Measurements from ENCODE around the gene IGFBP7.
A peak's percentile ranks its signal among the peaks of the same experiment; 100 is the strongest.

Gene IGFBP7

GRCh38 chr4:57084360-57084759 is 25.8 kb downstream of the IGFBP7 start:
- peaks cover 22% of the 10 kb centered on the region for H3K4me1 ChIP-seq (ENCODE audit: low read length)
- 0 out of 2 replicates have a peak, but pooled peaks cover 8% of the 10 kb centered on the region for H3F3A ChIP-seq (ENCODE audit: insufficient read depth, low read length)
- H3K4me2 ChIP-seq (ENCODE audit: low read depth, low read length): peak overlapping the region; percentile 56; the same call in 1 of the 2 replicates
- peak overlapping the region; percentile 57 for H2AFZ ChIP-seq (ENCODE audit: low read length)
- H3K9me2 ChIP-seq (replicated peaks; ENCODE audit: insufficient read depth, low read length): no peaks in the 10 kb centered on the region
- no peak for TF ChIP-seq EZH2 (optimal IDR thresholded peaks at IDR 0.05; ENCODE audit: low read depth, low read length)
- TF ChIP-seq EZH2phosphoT487 (IDR thresholded peaks at IDR 0.05; ENCODE audit: low read length): no peak
- no peak for TF ChIP-seq CTCF (IDR thresholded peaks at IDR 0.05; ENCODE audit: low read length)
- no peaks in the 10 kb centered on the region for H3K36me3 ChIP-seq (replicated peaks; ENCODE audit: insufficient read depth, low read length)
- no peak overlapping the region for H3K4me3 ChIP-seq (ENCODE audit: low read length)
- DNase-seq: no peak
- H3K27me3 ChIP-seq (replicated peaks; ENCODE audit: insufficient read depth, low read length): no peaks in the 10 kb centered on the region
- peak overlapping the region; percentile 65; the same call in 1 of the 2 replicates for H3K27ac ChIP-seq (ENCODE audit: low read length)
- no peaks in the 10 kb centered on the region for H3K9me3 ChIP-seq (replicated peaks; ENCODE audit: insufficient read depth, low read length)
- H3K9ac ChIP-seq (ENCODE audit: low read length): no peak overlapping the region
- H3K79me2 ChIP-seq (ENCODE audit: low read length): no peaks in the 10 kb centered on the region
- no peaks in the 10 kb centered on the region for H4K20me1 ChIP-seq (ENCODE audit: insufficient read depth, low read length)

GRCh38 chr4:57083090-57083489 is 27.1 kb downstream of the IGFBP7 start:
- DNase-seq: no peak
- no peak for TF ChIP-seq CTCF (IDR thresholded peaks at IDR 0.05; ENCODE audit: low read length)
- no peak for TF ChIP-seq EZH2 (optimal IDR thresholded peaks at IDR 0.05; ENCODE audit: low read depth, low read length)
- TF ChIP-seq EZH2phosphoT487 (IDR thresholded peaks at IDR 0.05; ENCODE audit: low read length): no peak
- no peak overlapping the region for H2AFZ ChIP-seq (ENCODE audit: low read length)
- H4K20me1 ChIP-seq (ENCODE audit: insufficient read depth, low read length): no peaks in the 10 kb centered on the region
- no peaks in the 10 kb centered on the region for H3K9me3 ChIP-seq (replicated peaks; ENCODE audit: insufficient read depth, low read length)
- H3K4me1 ChIP-seq (ENCODE audit: low read length): peaks cover 22% of the 10 kb centered on the region
- H3K9ac ChIP-seq (ENCODE audit: low read length): no peak overlapping the region
- no peaks in the 10 kb centered on the region for H3K27me3 ChIP-seq (replicated peaks; ENCODE audit: insufficient read depth, low read length)
- no peak overlapping the region for H3K27ac ChIP-seq (ENCODE audit: low read length)
- 0 out of 2 replicates have a peak, but pooled peaks cover 8% of the 10 kb centered on the region for H3F3A ChIP-seq (ENCODE audit: insufficient read depth, low read length)
- no peak overlapping the region for H3K4me2 ChIP-seq (ENCODE audit: low read depth, low read length)
- no peaks in the 10 kb centered on the region for H3K79me2 ChIP-seq (ENCODE audit: low read length)
- H3K4me3 ChIP-seq (ENCODE audit: low read length): no peak overlapping the region
- H3K9me2 ChIP-seq (replicated peaks; ENCODE audit: insufficient read depth, low read length): no peaks in the 10 kb centered on the region
- no peaks in the 10 kb centered on the region for H3K36me3 ChIP-seq (replicated peaks; ENCODE audit: insufficient read depth, low read length)

- Histone ChIP-seq H3K4me3 (ENCODE audit: low read length) (no peak overlapping the region), H3K36me3 (replicated peaks; ENCODE audit: insufficient read depth, low read length) (no peaks in the 10 kb centered on the region), H3K4me1 (ENCODE audit: low read length) (peaks cover 22% of the 10 kb centered on the region), H3K79me2 (ENCODE audit: low read length) (no peaks in the 10 kb centered on the region), H3K27ac (ENCODE audit: low read length) (no peak overlapping the region), H3K4me2 (ENCODE audit: low read depth, low read length) (no peak overlapping the region), H3K9ac (ENCODE audit: low read length) (no peak overlapping the region), H4K20me1 (ENCODE audit: insufficient read depth, low read length) (no peaks in the 10 kb centered on the region), H3K9me2 (replicated peaks; ENCODE audit: insufficient read depth, low read length) (no peaks in the 10 kb centered on the region), H3F3A (ENCODE audit: insufficient read depth, low read length) (0 out of 2 replicates have a peak, but pooled peaks cover 8% of the 10 kb centered on the region), H2AFZ (ENCODE audit: low read length) (no peak overlapping the region), H3K27me3 (replicated peaks; ENCODE audit: insufficient read depth, low read length) (no peaks in the 10 kb centered on the region), H3K9me3 (replicated peaks; ENCODE audit: insufficient read depth, low read length) (no peaks in the 10 kb centered on the region)
- no peak for DNase-seq
- no peak for TF ChIP-seq CTCF (IDR thresholded peaks at IDR 0.05; ENCODE audit: low read length)
- TF ChIP-seq EZH2phosphoT487 (IDR thresholded peaks at IDR 0.05; ENCODE audit: low read length): no peak
- TF ChIP-seq EZH2 (optimal IDR thresholded peaks at IDR 0.05; ENCODE audit: low read depth, low read length): no peak
These were observed 28.2 kb downstream of the IGFBP7 start for GRCh38 chr4:57081651-57082621.

All from MM.1S (cell line).